Transverse colon (tissue), 3 donors: Measurements from ENCODE around the gene CANT1.

Experiments
- POLR2A ChIP-seq: fragments of 450-650 bp; IDR thresholded peaks from one replicate; pipeline ENCODE4 v1.6.1; 2016; ENCODE audit warnings: antibody characterized with exemption, mild to moderate bottlenecking, moderate library complexity
- TF ChIP-seq, protein P1 (sequence below), 5 experiments: fragments of 200-600 bp in 3 of 5; fragments of 450-650 bp in 2 of 5; sonication (generic) in 3 of 5; IDR thresholded peaks; 1 replicate in 2 of 5; 2 replicates in 3 of 5; pipeline ENCODE4 v1.5.1; 2016 to 2017; ENCODE audit warnings: antibody characterized with exemption in 5 of 5, inconsistent platforms in 3 of 5, mild to moderate bottlenecking in 2 of 5, moderate library complexity in 1 of 5

DNA sequence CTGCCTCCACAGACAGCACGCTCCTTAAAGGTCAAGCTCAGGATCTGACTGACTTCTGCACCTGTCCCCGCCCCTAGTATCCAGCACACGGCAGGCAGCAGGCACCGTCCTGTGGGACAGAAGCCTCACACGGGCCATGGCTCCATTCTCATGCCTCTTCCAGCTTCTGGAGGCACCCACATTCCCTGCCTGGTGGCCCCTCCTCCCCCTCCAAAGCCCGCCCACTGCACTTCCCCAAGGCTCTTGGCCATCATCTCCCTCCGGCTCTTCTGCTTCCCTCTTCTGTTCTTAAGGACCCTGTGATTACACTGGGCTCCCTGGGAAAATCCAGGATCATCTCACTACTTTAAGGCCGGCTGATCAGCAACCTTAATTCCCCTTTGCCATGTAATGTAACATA lies 3.5 kb downstream of the CANT1 start:
- TF ChIP-seq, protein P1, sequence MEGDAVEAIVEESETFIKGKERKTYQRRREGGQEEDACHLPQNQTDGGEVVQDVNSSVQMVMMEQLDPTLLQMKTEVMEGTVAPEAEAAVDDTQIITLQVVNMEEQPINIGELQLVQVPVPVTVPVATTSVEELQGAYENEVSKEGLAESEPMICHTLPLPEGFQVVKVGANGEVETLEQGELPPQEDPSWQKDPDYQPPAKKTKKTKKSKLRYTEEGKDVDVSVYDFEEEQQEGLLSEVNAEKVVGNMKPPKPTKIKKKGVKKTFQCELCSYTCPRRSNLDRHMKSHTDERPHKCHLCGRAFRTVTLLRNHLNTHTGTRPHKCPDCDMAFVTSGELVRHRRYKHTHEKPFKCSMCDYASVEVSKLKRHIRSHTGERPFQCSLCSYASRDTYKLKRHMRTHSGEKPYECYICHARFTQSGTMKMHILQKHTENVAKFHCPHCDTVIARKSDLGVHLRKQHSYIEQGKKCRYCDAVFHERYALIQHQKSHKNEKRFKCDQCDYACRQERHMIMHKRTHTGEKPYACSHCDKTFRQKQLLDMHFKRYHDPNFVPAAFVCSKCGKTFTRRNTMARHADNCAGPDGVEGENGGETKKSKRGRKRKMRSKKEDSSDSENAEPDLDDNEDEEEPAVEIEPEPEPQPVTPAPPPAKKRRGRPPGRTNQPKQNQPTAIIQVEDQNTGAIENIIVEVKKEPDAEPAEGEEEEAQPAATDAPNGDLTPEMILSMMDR (IDR thresholded peaks at IDR 0.05), result no peak
- TF ChIP-seq POLR2A, result no peak
